HG03520 (cell line): Measurements from ENCODE around the gene TM2D3.
"Not testable (repeated sequence)": the region's sequence is repeated elsewhere in the genome, so short reads cannot be mapped to it uniquely, and the experiment has no call there.

Experiments
- ATAC-seq: cut with Tn5 transposase; IDR thresholded peaks from one replicate; pipeline ENCODE4 v1.9.1; 2021; ENCODE audit warnings: mild to moderate bottlenecking, moderate library complexity; ENCODE audit not compliant: unreplicated experiment

TM2D3 gene

GRCh38 chr15:101657968-101658784 is 6.0 kb upstream of the TM2D3 start:
- no peak for ATAC-seq

- no peak for ATAC-seq
Measured at GRCh38 chr15:101657171-101657570, 5.0 kb upstream of the TM2D3 start.

GRCh38 chr15:101654624-101655337 is 2.6 kb upstream of the TM2D3 start:
- ATAC-seq, result not testable (repeated sequence)

GRCh38 chr15:101654171-101654570 is 2.0 kb upstream of the TM2D3 start:
- ATAC-seq, result no peak

GRCh38 chr15:101652786-101653430 is 727 bp upstream of the TM2D3 start:
- ATAC-seq, result no peak

GRCh38 chr15:101651554-101652097 is 555 bp downstream of the TM2D3 start:
- peak; percentile 38 for ATAC-seq

- no peak for ATAC-seq
Measured at GRCh38 chr15:101650145-101650544, 2.0 kb downstream of the TM2D3 start.

GRCh38 chr15:101648356-101648755 is 3.8 kb downstream of the TM2D3 start:
- ATAC-seq, result no peak

- no peak for ATAC-seq
Measured at GRCh38 chr15:101647251-101647650, 4.9 kb downstream of the TM2D3 start.

- no peak for ATAC-seq
Measured at GRCh38 chr15:101646672-101647071, 5.5 kb downstream of the TM2D3 start.

GRCh38 chr15:101642361-101642760 is 9.8 kb downstream of the TM2D3 start:
- ATAC-seq, result no peak

- ATAC-seq, result no peak
Measured at GRCh38 chr15:101641894-101642293, 10.3 kb downstream of the TM2D3 start.

- peak; percentile 71 for ATAC-seq
Measured at GRCh38 chr15:101641129-101641764, 10.9 kb downstream of the TM2D3 start.

- no peak for ATAC-seq
Measured at GRCh38 chr15:101639667-101640066, 12.5 kb downstream of the TM2D3 start.

GRCh38 chr15:101637919-101638318 is 14.3 kb downstream of the TM2D3 start:
- ATAC-seq, result no peak

- no peak for ATAC-seq
Measured at GRCh38 chr15:101637516-101637915, 14.7 kb downstream of the TM2D3 start.

GRCh38 chr15:101637038-101637437 is 15.1 kb downstream of the TM2D3 start:
- ATAC-seq, result no peak

GRCh38 chr15:101635944-101636727 is 16.0 kb downstream of the TM2D3 start:
- ATAC-seq, result no peak

GRCh38 chr15:101633356-101633755 is 18.8 kb downstream of the TM2D3 start:
- ATAC-seq, result no peak

GRCh38 chr15:101626729-101627128 is 25.5 kb downstream of the TM2D3 start:
- ATAC-seq, result not testable (repeated sequence)
